SK-N-SH (cell line): ENCODE data around the gene RABAC1.

Source experiments
- CTCF ChIP-seq: fragments of 200-600 bp; sonication (generic); IDR thresholded peaks from 2 replicates; pipeline ENCODE4 v1.6.1; 2017; ENCODE audit warnings: antibody characterized with exemption, mild to moderate bottlenecking, moderate library complexity
- EP300 ChIP-seq, 2 experiments: IDR thresholded peaks; 2 replicates each; pipeline versions ENCODE4 v1.4.0 to v1.6.1; 2012; ENCODE audit warnings: borderline replicate concordance in 1 of 2, low read depth in 1 of 2, low read length in 1 of 2
- FOSL2 ChIP-seq: IDR thresholded peaks from 2 replicates; pipeline ENCODE4 v1.4.0; 2012; ENCODE audit warnings: low read depth, mild to moderate bottlenecking, moderate library complexity, borderline replicate concordance
- FOXM1 ChIP-seq: IDR thresholded peaks from 2 replicates; pipeline ENCODE4 v1.4.0; 2012; ENCODE audit warnings: low read depth, mild to moderate bottlenecking
- RAD21 ChIP-seq: IDR thresholded peaks from 2 replicates; pipeline ENCODE4 v1.6.1; 2012; ENCODE audit warnings: mild to moderate bottlenecking, low read length
- SIN3A ChIP-seq: IDR thresholded peaks from 2 replicates; pipeline ENCODE4 v1.6.1; 2012; ENCODE audit warnings: low read depth, mild to moderate bottlenecking, low read length, moderate library complexity, borderline replicate concordance
- TAF1 ChIP-seq: IDR thresholded peaks from 2 replicates; pipeline ENCODE4 v1.6.1; 2012; ENCODE audit warnings: low read depth, mild to moderate bottlenecking, low read length, moderate library complexity, borderline replicate concordance
- TF ChIP-seq, protein P1 (sequence below): IDR thresholded peaks from 2 replicates; pipeline ENCODE4 v1.4.0; 2012; ENCODE audit warnings: low read depth, borderline replicate concordance
- TF ChIP-seq, protein P2 (sequence below): fragments of 150-350 bp; IDR thresholded peaks from 2 replicates; pipeline ENCODE4 v1.6.1; 2017; ENCODE audit warnings: antibody characterized with exemption, low read length, low read depth, borderline replicate concordance
- TF ChIP-seq, protein P3 (sequence below): IDR thresholded peaks from 2 replicates; pipeline ENCODE4 v1.4.0; 2012; ENCODE audit warnings: low read depth, borderline replicate concordance
- TF ChIP-seq, protein P4 (sequence below): IDR thresholded peaks from 2 replicates; pipeline ENCODE4 v1.6.1; 2012; ENCODE audit warnings: mild to moderate bottlenecking, low read depth, low read length, moderate library complexity

DNA sequence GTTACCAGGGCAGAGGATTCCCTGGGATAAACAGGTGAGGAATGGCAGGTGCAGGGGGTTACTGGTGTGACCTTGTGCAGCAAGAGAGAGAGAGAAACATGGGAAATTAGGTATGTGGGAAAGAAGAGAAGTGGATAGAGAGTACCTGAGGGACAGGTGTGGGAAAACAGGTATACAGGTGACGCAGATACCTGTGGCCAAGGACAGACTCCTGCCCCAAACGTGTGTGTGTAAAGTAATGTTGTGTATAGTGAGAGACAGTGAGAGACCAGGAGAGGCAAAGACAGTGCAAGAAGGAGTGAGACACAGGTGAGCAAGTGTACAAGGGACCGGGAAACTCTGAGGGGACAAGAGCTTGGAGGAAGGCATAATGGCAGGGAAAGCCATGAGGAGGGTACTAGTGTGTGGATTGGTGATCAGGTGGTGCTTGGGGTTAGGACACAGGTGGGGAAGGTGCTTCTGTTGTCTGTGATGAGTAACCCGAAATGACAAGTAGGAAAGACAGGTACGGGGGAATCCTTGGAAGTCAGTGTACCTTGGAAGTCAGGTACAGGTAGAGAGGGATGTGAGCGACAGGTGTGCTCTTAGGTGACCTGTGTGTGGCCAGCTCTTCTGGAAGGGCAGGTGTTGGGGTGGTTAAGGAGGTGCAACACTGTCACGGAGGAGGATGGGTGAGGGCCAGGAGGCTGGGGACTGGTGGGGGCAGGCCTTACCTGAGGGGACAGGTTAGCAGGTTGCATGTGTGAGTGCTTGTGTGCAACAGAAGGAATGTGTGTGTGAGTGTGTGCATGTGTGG is 33.7 kb downstream of the RABAC1 start:
- no peak for TF ChIP-seq SIN3A
- TF ChIP-seq, protein P1, sequence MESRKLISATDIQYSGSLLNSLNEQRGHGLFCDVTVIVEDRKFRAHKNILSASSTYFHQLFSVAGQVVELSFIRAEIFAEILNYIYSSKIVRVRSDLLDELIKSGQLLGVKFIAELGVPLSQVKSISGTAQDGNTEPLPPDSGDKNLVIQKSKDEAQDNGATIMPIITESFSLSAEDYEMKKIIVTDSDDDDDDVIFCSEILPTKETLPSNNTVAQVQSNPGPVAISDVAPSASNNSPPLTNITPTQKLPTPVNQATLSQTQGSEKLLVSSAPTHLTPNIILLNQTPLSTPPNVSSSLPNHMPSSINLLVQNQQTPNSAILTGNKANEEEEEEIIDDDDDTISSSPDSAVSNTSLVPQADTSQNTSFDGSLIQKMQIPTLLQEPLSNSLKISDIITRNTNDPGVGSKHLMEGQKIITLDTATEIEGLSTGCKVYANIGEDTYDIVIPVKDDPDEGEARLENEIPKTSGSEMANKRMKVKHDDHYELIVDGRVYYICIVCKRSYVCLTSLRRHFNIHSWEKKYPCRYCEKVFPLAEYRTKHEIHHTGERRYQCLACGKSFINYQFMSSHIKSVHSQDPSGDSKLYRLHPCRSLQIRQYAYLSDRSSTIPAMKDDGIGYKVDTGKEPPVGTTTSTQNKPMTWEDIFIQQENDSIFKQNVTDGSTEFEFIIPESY, result no peak
- no peak for TF ChIP-seq CTCF
- TF ChIP-seq FOXM1, result no peak
- TF ChIP-seq FOSL2, result no peak
- no peak for TF ChIP-seq EP300 (IDR thresholded peaks at IDR 0.05; ENCODE audit: borderline replicate concordance in 1 of 2, low read depth in 1 of 2, low read length in 1 of 2)
- TF ChIP-seq, protein P2, sequence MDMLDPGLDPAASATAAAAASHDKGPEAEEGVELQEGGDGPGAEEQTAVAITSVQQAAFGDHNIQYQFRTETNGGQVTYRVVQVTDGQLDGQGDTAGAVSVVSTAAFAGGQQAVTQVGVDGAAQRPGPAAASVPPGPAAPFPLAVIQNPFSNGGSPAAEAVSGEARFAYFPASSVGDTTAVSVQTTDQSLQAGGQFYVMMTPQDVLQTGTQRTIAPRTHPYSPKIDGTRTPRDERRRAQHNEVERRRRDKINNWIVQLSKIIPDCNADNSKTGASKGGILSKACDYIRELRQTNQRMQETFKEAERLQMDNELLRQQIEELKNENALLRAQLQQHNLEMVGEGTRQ, result no peak
- no peak for TF ChIP-seq TAF1
- TF ChIP-seq, protein P3, sequence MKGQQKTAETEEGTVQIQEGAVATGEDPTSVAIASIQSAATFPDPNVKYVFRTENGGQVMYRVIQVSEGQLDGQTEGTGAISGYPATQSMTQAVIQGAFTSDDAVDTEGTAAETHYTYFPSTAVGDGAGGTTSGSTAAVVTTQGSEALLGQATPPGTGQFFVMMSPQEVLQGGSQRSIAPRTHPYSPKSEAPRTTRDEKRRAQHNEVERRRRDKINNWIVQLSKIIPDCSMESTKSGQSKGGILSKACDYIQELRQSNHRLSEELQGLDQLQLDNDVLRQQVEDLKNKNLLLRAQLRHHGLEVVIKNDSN, result no peak
- TF ChIP-seq RAD21, result no peak
- TF ChIP-seq, protein P4, sequence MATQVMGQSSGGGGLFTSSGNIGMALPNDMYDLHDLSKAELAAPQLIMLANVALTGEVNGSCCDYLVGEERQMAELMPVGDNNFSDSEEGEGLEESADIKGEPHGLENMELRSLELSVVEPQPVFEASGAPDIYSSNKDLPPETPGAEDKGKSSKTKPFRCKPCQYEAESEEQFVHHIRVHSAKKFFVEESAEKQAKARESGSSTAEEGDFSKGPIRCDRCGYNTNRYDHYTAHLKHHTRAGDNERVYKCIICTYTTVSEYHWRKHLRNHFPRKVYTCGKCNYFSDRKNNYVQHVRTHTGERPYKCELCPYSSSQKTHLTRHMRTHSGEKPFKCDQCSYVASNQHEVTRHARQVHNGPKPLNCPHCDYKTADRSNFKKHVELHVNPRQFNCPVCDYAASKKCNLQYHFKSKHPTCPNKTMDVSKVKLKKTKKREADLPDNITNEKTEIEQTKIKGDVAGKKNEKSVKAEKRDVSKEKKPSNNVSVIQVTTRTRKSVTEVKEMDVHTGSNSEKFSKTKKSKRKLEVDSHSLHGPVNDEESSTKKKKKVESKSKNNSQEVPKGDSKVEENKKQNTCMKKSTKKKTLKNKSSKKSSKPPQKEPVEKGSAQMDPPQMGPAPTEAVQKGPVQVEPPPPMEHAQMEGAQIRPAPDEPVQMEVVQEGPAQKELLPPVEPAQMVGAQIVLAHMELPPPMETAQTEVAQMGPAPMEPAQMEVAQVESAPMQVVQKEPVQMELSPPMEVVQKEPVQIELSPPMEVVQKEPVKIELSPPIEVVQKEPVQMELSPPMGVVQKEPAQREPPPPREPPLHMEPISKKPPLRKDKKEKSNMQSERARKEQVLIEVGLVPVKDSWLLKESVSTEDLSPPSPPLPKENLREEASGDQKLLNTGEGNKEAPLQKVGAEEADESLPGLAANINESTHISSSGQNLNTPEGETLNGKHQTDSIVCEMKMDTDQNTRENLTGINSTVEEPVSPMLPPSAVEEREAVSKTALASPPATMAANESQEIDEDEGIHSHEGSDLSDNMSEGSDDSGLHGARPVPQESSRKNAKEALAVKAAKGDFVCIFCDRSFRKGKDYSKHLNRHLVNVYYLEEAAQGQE, result no peak
